Retinal pigment epithelial cell (primary cell): ENCODE data around the gene PLCB1.

Source experiments
- DNase-seq: peaks from one replicate; pipeline ENCODE4 v3.0.0-alpha.2; 2010; ENCODE audit warnings: low read depth
- H3K4me3 ChIP-seq: 2 replicates; pipeline ENCODE4 v1.5.1; 2011; ENCODE audit warnings: mild to moderate bottlenecking, low read length, control low read depth, moderate library complexity
- TF ChIP-seq, protein P1 (sequence below): conservative IDR thresholded peaks from 2 replicates; pipeline ENCODE4 v1.5.1; 2011; ENCODE audit warnings: low read depth, low read length, control low read depth, inconsistent platforms

PLCB1 gene

GRCh38 chr20:8150591-8150990, 18.5 kb downstream of the PLCB1 start:
- no peak overlapping the region for H3K4me3 ChIP-seq
- no peak for DNase-seq
- TF ChIP-seq, protein P1, sequence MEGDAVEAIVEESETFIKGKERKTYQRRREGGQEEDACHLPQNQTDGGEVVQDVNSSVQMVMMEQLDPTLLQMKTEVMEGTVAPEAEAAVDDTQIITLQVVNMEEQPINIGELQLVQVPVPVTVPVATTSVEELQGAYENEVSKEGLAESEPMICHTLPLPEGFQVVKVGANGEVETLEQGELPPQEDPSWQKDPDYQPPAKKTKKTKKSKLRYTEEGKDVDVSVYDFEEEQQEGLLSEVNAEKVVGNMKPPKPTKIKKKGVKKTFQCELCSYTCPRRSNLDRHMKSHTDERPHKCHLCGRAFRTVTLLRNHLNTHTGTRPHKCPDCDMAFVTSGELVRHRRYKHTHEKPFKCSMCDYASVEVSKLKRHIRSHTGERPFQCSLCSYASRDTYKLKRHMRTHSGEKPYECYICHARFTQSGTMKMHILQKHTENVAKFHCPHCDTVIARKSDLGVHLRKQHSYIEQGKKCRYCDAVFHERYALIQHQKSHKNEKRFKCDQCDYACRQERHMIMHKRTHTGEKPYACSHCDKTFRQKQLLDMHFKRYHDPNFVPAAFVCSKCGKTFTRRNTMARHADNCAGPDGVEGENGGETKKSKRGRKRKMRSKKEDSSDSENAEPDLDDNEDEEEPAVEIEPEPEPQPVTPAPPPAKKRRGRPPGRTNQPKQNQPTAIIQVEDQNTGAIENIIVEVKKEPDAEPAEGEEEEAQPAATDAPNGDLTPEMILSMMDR: no peak

GRCh38 chr20:8151372-8151771, 19.3 kb downstream of the PLCB1 start:
- no peak overlapping the region for H3K4me3 ChIP-seq
- TF ChIP-seq, protein P1: no peak
- no peak for DNase-seq

DNA sequence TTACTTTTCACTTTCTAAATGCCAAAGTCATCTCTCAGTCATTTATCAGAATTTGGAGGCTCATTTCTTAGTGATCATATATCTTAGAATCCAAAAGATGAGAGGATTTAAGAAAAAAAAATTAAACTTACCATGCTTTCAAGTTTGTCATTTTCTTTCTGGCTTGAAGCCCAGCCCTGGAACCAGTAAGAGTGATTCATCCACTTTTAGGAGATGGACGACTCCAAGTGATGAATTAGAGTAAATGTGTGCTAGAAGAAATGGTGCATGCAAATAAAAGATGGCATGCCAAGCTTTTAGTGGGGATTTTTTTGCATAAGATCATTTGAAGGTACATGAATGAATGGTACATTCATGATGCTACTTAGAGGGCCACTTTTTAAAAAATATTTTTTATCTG, 20.1 kb downstream of the PLCB1 start:
- DNase-seq: no peak
- TF ChIP-seq, protein P1: no peak
- H3K4me3 ChIP-seq: no peak overlapping the region

- TF ChIP-seq, protein P1: no peak
- no peak overlapping the region for H3K4me3 ChIP-seq
- DNase-seq: no peak
These were observed 20.8 kb downstream of the PLCB1 start for GRCh38 chr20:8152847-8153246.

DNA sequence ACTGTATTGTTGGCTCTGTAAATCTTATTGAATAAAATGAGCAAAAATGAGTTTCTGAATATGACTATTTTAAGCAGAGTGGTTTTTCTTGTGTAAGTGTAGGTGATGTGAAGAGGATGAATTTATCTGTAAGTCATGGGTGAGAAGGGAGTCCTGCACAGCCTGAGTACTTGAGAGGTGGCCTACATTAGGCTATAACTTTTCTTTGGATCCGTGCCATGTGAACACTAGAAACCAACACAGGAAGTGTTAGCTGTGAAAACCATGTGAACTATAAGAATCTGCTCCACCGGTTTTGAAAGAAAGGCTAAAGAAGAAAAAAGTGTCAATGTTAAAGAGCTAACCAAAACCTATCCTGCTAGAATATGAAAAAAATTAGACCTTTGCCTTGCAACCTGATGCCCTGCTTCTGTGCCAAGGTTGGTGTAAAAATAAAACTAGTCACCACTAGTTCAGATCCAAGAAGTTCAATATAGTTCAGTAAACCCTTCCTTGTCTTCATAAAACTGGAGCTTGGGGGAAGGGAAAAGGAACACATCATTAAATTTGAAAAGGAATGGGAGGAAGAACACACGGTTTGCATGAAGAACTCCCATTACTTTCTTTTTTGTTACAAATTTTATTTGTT, 21.3 kb downstream of the PLCB1 start:
- DNase-seq: no peak
- no peak overlapping the region for H3K4me3 ChIP-seq
- TF ChIP-seq, protein P1: no peak

- no peak for DNase-seq
- no peak overlapping the region for H3K4me3 ChIP-seq
- TF ChIP-seq, protein P1: no peak
These were observed 22.6 kb downstream of the PLCB1 start for GRCh38 chr20:8154638-8155037.

DNA sequence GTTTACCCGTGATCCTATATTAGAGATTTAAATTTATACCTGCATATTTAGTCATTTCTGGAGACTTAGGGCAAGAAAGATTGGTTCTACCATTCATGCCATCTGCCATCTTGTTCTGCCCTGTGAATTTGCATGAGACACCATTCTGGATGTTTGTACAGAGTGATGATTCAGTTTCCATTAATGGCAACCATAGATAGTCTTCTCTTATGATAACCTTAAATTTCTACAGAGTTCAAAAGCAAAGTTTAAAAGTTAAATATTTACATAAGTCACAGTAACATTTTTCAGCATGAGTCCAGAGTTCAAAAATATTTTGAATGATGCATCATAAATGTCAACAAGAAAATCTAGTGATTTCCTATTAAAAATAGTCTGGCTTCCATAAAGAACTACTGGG, 23.2 kb downstream of the PLCB1 start:
- no peak for DNase-seq

More for the DNA sequence above, 23.2 kb downstream of the PLCB1 start:
- no peak overlapping the region for H3K4me3 ChIP-seq
- TF ChIP-seq, protein P1: no peak
